ENCODE results near the gene SRSF3.

SRSF3 gene

GRCh38 chr6:36550473-36551000, 43.6 kb upstream of the SRSF3 start:
- TF ChIP-seq ZNF565 (CRISPR knock-in tag; conservative IDR thresholded peaks at IDR 0.05; ENCODE audit: low read depth) (no peak), GLIS3 (CRISPR knock-in tag; IDR thresholded peaks at IDR 0.05) (no peak), ISL1 (CRISPR knock-in tag; IDR thresholded peaks at IDR 0.05) (no peak), ZC3H10 (CRISPR knock-in tag; IDR thresholded peaks at IDR 0.05) (no peak), ZFP3 (CRISPR knock-in tag; IDR thresholded peaks at IDR 0.05) (no peak), CSDC2 (CRISPR knock-in tag; IDR thresholded peaks at IDR 0.05) (no peak), TCF4 (CRISPR knock-in tag; IDR thresholded peaks at IDR 0.05; ENCODE audit: borderline replicate concordance) (no peak), BACH2 (CRISPR knock-in tag; IDR thresholded peaks at IDR 0.05; ENCODE audit: borderline replicate concordance) (no peak), OSR1 (CRISPR knock-in tag; IDR thresholded peaks at IDR 0.05) (no peak), TSHZ2 (CRISPR knock-in tag; IDR thresholded peaks at IDR 0.05) (no peak)
- TF ChIP-seq, protein P1, sequence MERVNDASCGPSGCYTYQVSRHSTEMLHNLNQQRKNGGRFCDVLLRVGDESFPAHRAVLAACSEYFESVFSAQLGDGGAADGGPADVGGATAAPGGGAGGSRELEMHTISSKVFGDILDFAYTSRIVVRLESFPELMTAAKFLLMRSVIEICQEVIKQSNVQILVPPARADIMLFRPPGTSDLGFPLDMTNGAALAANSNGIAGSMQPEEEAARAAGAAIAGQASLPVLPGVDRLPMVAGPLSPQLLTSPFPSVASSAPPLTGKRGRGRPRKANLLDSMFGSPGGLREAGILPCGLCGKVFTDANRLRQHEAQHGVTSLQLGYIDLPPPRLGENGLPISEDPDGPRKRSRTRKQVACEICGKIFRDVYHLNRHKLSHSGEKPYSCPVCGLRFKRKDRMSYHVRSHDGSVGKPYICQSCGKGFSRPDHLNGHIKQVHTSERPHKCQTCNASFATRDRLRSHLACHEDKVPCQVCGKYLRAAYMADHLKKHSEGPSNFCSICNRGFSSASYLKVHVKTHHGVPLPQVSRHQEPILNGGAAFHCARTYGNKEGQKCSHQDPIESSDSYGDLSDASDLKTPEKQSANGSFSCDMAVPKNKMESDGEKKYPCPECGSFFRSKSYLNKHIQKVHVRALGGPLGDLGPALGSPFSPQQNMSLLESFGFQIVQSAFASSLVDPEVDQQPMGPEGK (CRISPR knock-in tag; IDR thresholded peaks at IDR 0.05; ENCODE audit: borderline replicate concordance) = no peak
- TF ChIP-seq, protein P2, sequence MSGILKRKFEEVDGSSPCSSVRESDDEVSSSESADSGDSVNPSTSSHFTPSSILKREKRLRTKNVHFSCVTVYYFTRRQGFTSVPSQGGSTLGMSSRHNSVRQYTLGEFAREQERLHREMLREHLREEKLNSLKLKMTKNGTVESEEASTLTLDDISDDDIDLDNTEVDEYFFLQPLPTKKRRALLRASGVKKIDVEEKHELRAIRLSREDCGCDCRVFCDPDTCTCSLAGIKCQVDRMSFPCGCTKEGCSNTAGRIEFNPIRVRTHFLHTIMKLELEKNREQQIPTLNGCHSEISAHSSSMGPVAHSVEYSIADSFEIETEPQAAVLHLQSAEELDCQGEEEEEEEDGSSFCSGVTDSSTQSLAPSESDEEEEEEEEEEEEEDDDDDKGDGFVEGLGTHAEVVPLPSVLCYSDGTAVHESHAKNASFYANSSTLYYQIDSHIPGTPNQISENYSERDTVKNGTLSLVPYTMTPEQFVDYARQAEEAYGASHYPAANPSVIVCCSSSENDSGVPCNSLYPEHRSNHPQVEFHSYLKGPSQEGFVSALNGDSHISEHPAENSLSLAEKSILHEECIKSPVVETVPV (CRISPR knock-in tag; IDR thresholded peaks at IDR 0.05) = no peak
- no peak for ATAC-seq

DNA sequence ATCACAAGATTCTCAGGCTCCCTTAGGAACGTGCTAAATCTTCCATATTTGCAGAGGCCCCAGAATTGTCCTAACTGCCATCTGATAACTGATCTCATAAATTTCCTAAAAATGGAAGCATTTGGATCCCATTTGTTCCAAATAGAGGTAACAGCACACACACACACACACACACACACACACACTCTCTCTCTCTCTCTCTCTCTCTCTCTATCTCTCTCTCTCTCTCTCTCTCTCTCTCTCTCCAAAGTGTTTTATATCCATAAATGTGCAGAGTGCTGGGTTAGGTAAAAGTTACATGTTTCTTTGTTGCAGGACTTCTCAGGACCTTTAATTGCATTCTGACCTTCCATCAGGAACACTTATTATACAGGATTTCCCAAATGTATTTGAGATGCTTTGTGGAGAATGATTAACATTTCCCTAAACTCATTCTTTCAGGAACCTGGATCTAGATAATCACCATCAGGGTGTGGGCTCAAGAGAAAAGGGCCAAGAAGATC, 38.4 kb upstream of the SRSF3 start:
- ATAC-seq = no peak

More for the DNA sequence above, 38.4 kb upstream of the SRSF3 start:
- no peak for TF ChIP-seq ZNF565 (CRISPR knock-in tag; conservative IDR thresholded peaks at IDR 0.05; ENCODE audit: low read depth)
- TF ChIP-seq ZNF8 (CRISPR knock-in tag; IDR thresholded peaks at IDR 0.05) = no peak
- no peak for TF ChIP-seq PPARA (CRISPR knock-in tag; IDR thresholded peaks at IDR 0.05; ENCODE audit: borderline replicate concordance)
- no peak for TF ChIP-seq ZFP30 (CRISPR knock-in tag; IDR thresholded peaks at IDR 0.05)
- TF ChIP-seq BACH2 (CRISPR knock-in tag; IDR thresholded peaks at IDR 0.05; ENCODE audit: borderline replicate concordance) = no peak
- no peak for TF ChIP-seq TSHZ2 (CRISPR knock-in tag; IDR thresholded peaks at IDR 0.05)
- no peak for TF ChIP-seq RARB (CRISPR knock-in tag; IDR thresholded peaks at IDR 0.05)
- TF ChIP-seq SNAI2 (CRISPR knock-in tag; IDR thresholded peaks at IDR 0.05) = no peak
- no peak for TF ChIP-seq GLIS3 (CRISPR knock-in tag; IDR thresholded peaks at IDR 0.05)
- no peak for TF ChIP-seq OSR1 (CRISPR knock-in tag; IDR thresholded peaks at IDR 0.05)
- TF ChIP-seq CREB5 (CRISPR knock-in tag; IDR thresholded peaks at IDR 0.05; ENCODE audit: low read depth) = no peak
- TF ChIP-seq, protein P1 (CRISPR knock-in tag; IDR thresholded peaks at IDR 0.05; ENCODE audit: borderline replicate concordance) = no peak
- no peak for TF ChIP-seq ISL1 (CRISPR knock-in tag; IDR thresholded peaks at IDR 0.05)
- TF ChIP-seq, protein P2 (CRISPR knock-in tag; IDR thresholded peaks at IDR 0.05) = no peak
- no peak for TF ChIP-seq ARNTL (CRISPR knock-in tag; IDR thresholded peaks at IDR 0.05; ENCODE audit: borderline replicate concordance, low read depth)
- no peak for TF ChIP-seq TOX (CRISPR knock-in tag; IDR thresholded peaks at IDR 0.05; ENCODE audit: borderline replicate concordance)
- TF ChIP-seq ZNF70 (CRISPR knock-in tag; IDR thresholded peaks at IDR 0.05) = no peak
